Measurements from ENCODE around the gene FGD4.

Gene FGD4

DNA sequence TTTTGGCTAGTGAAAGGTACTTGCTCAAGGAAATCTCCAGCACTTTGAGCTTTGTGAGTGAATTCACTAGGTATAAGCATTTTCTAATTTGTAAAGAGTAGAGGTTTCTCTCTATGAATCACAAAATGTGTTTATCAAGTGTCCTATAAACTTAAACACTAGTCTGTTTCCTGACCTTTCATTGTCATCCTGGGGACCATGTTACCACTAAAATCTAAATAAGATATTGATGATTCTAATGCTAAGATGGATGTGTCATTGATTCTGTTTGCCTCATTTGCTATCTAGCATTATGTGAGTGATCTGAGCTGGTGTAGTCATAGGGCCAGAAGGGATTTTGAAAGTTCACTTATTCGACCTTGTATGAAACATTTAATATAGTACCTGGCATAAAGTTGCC lies 199.3 kb downstream of the FGD4 start:
- Histone ChIP-seq H3K27me3 (ENCODE audit: low read depth) (no peaks in the 10 kb centered on the region), H3K4me1 (peaks cover 15% of the 10 kb centered on the region), H3K4me3 (no peak overlapping the region), H3K9me3 (no peaks in the 10 kb centered on the region), H3K36me3 (replicated peaks) (no peaks in the 10 kb centered on the region)
- DNase-seq (ENCODE audit: low spot score in 2 of 2) = no peak
- in situ Hi-C loops (cut with MboI; ENCODE audit: low sequenced_read_pairs) = no loop called here

DNA sequence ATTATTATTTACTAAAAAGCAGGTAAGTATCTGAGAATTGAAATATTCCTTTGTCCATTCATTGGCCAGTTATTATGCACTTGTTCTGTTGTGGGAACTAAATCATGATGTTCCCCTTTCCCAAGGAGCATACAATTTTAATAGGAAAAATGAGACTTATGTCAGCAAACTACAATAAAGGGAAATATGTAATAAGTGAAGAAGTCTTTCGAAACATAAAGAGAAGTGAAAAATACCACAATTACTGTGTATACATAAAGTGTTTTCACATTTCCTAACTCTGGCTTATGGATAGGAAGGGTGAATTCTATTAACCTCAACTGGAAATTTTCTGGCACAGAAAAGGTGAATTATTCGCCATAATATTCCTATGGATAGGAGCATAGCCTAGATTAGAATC lies 201.3 kb downstream of the FGD4 start:
- Histone ChIP-seq H3K4me3 (no peak overlapping the region), H3K36me3 (replicated peaks) (no peaks in the 10 kb centered on the region)
- in situ Hi-C loops (cut with MboI; ENCODE audit: low sequenced_read_pairs) = no loop called here

GRCh38 chr12:32603071-32603470 lies 203.7 kb downstream of the FGD4 start:
- in situ Hi-C loops (cut with MboI; ENCODE audit: low sequenced_read_pairs) = no loop called here
- H3K4me3 ChIP-seq = no peak overlapping the region
- no peaks in the 10 kb centered on the region for H3K36me3 ChIP-seq (replicated peaks)
- H3K9me3 ChIP-seq = no peaks in the 10 kb centered on the region
- DNase-seq (ENCODE audit: low spot score in 2 of 2) = no peak
- no peaks in the 10 kb centered on the region for H3K4me1 ChIP-seq
- no peaks in the 10 kb centered on the region for H3K27me3 ChIP-seq (ENCODE audit: low read depth)

More for the DNA sequence above, 201.3 kb downstream of the FGD4 start:
- H3K9me3 ChIP-seq = no peaks in the 10 kb centered on the region
- H3K4me1 ChIP-seq = peaks cover 8% of the 10 kb centered on the region
- DNase-seq (ENCODE audit: low spot score in 2 of 2) = no peak
- no peaks in the 10 kb centered on the region for H3K27me3 ChIP-seq (ENCODE audit: low read depth)

GRCh38 chr12:32603858-32604257 lies 204.5 kb downstream of the FGD4 start:
- Histone ChIP-seq H3K27me3 (ENCODE audit: low read depth) (no peaks in the 10 kb centered on the region), H3K4me1 (no peaks in the 10 kb centered on the region), H3K9me3 (no peaks in the 10 kb centered on the region), H3K4me3 (no peak overlapping the region), H3K36me3 (replicated peaks) (no peaks in the 10 kb centered on the region)
- DNase-seq (ENCODE audit: low spot score in 2 of 2) = no peak
- in situ Hi-C loops (cut with MboI; ENCODE audit: low sequenced_read_pairs) = no loop called here

- in situ Hi-C loops (cut with MboI; ENCODE audit: low sequenced_read_pairs) = no loop called here
- Histone ChIP-seq H3K9me3 (no peaks in the 10 kb centered on the region), H3K27me3 (ENCODE audit: low read depth) (no peaks in the 10 kb centered on the region), H3K4me3 (no peak overlapping the region), H3K36me3 (replicated peaks) (no peaks in the 10 kb centered on the region), H3K4me1 (no peaks in the 10 kb centered on the region)
- DNase-seq (ENCODE audit: low spot score in 2 of 2) = no peak
These were observed 205.2 kb downstream of the FGD4 start for GRCh38 chr12:32604565-32604964.

DNA sequence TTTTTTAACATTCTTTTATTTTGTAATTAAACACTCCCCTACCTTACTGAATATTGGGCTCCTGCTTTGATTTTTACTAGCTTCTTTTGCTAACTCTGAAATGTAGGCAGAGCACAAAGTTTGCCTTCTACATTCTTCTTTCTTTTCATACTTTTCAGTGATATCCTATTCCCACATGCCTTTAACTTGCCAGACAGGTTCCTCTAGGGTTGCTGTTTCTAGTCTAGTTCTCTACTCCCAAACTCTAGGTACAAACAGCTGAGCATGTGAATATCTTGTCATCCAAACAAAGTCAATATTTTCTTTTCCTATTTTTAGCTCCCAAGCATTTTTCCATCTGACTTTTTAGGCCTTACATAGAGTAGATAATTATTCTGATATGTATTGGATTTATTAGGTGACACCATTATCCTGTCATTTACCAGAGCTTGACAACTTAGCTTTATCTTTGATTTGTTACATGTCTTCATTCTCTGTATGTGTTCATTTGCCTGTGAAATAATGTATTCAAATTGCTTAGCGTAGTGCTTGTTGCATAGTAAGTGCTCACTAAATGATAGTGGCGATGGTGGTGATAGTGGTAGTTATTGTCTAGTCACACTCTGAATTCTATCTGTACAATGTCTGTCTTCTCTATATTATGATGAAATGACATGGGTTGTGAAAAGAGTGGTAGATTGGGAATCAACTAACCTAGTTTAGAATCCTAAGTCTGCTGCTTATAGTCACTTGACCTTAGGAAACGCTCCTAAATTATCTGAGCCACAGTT lies 206.2 kb downstream of the FGD4 start:
- Histone ChIP-seq H3K4me3 (no peak overlapping the region), H3K4me1 (no peaks in the 10 kb centered on the region), H3K9me3 (no peaks in the 10 kb centered on the region), H3K36me3 (replicated peaks) (no peaks in the 10 kb centered on the region), H3K27me3 (ENCODE audit: low read depth) (no peaks in the 10 kb centered on the region)
- no peak for DNase-seq (ENCODE audit: low spot score in 2 of 2)
- in situ Hi-C loops (cut with MboI; ENCODE audit: low sequenced_read_pairs) = no loop called here

GRCh38 chr12:32606443-32606842 lies 207.1 kb downstream of the FGD4 start:
- no peaks in the 10 kb centered on the region for H3K27me3 ChIP-seq (ENCODE audit: low read depth)
- H3K4me3 ChIP-seq = no peak overlapping the region
- in situ Hi-C loops (cut with MboI; ENCODE audit: low sequenced_read_pairs) = no loop called here
- no peak for DNase-seq (ENCODE audit: low spot score in 2 of 2)
- no peaks in the 10 kb centered on the region for H3K9me3 ChIP-seq
- H3K36me3 ChIP-seq (replicated peaks) = no peaks in the 10 kb centered on the region; the same call in 1 of the 2 replicates
- H3K4me1 ChIP-seq = no peaks in the 10 kb centered on the region

- H3K4me1 ChIP-seq = no peaks in the 10 kb centered on the region
- no peak for DNase-seq (ENCODE audit: low spot score in 2 of 2)
- no peaks in the 10 kb centered on the region for H3K27me3 ChIP-seq (ENCODE audit: low read depth)
- in situ Hi-C loops (cut with MboI; ENCODE audit: low sequenced_read_pairs) = no loop called here
- no peak overlapping the region for H3K4me3 ChIP-seq
- no peaks in the 10 kb centered on the region for H3K9me3 ChIP-seq
- H3K36me3 ChIP-seq (replicated peaks) = no peaks in the 10 kb centered on the region; the same call in 1 of the 2 replicates
These were observed 210.6 kb downstream of the FGD4 start for GRCh38 chr12:32609966-32610365.

DNA sequence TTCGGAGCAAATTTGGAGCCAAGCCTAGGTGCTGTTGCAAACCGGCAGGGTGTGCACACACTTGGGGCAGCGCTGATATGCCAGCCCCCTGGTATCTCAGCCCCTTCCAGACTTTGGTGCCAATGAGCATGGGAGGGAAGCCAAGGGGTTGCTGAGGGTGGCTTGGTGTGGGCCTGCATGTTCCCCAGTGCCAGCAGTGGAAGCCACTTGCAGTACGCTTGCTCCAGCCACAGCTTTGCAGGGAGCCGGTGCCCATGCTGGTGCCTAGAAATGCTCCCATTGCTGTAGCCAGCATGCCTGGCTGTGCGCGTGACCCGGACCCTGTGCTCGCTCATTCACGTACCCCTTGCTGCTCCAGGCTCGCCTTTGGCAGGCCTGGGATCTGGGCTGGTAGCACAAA lies 212.6 kb downstream of the FGD4 start:
- Histone ChIP-seq H3K36me3 (replicated peaks) (no peaks in the 10 kb centered on the region; the same call in 1 of the 2 replicates), H3K27me3 (ENCODE audit: low read depth) (no peaks in the 10 kb centered on the region), H3K4me3 (no peak overlapping the region), H3K9me3 (no peaks in the 10 kb centered on the region), H3K4me1 (no peaks in the 10 kb centered on the region)
- in situ Hi-C loops (cut with MboI; ENCODE audit: low sequenced_read_pairs) = no loop called here
- no peak for DNase-seq (ENCODE audit: low spot score in 2 of 2)

GRCh38 chr12:32612658-32613614 lies 213.6 kb downstream of the FGD4 start:
- no peaks in the 10 kb centered on the region for H3K4me1 ChIP-seq
- no peaks in the 10 kb centered on the region for H3K27me3 ChIP-seq (ENCODE audit: low read depth)
- H3K36me3 ChIP-seq (replicated peaks) = no peaks in the 10 kb centered on the region; the same call in 1 of the 2 replicates
- H3K4me3 ChIP-seq = no peak overlapping the region
- in situ Hi-C loops (cut with MboI; ENCODE audit: low sequenced_read_pairs) = no loop called here
- H3K9me3 ChIP-seq = no peaks in the 10 kb centered on the region
- no peak for DNase-seq (ENCODE audit: low spot score in 2 of 2)

GRCh38 chr12:32615441-32615840 lies 216.1 kb downstream of the FGD4 start:
- in situ Hi-C loops (cut with MboI; ENCODE audit: low sequenced_read_pairs) = no loop called here
- Histone ChIP-seq H3K27me3 (ENCODE audit: low read depth) (no peaks in the 10 kb centered on the region), H3K4me3 (no peak overlapping the region), H3K9me3 (no peaks in the 10 kb centered on the region), H3K4me1 (no peaks in the 10 kb centered on the region), H3K36me3 (replicated peaks) (no peaks in the 10 kb centered on the region; the same call in 1 of the 2 replicates)
- DNase-seq (ENCODE audit: low spot score in 2 of 2) = no peak

- in situ Hi-C loops (cut with MboI; ENCODE audit: low sequenced_read_pairs) = no loop called here
- Histone ChIP-seq H3K9me3 (no peaks in the 10 kb centered on the region), H3K36me3 (replicated peaks) (no peaks in the 10 kb centered on the region), H3K4me1 (no peaks in the 10 kb centered on the region), H3K4me3 (no peak overlapping the region), H3K27me3 (ENCODE audit: low read depth) (no peaks in the 10 kb centered on the region)
- no peak for DNase-seq (ENCODE audit: low spot score in 2 of 2)
These were observed 218.2 kb downstream of the FGD4 start for GRCh38 chr12:32617534-32617933.

- in situ Hi-C loops (cut with MboI; ENCODE audit: low sequenced_read_pairs) = no loop called here
- Histone ChIP-seq H3K36me3 (replicated peaks) (no peaks in the 10 kb centered on the region), H3K4me1 (no peaks in the 10 kb centered on the region), H3K27me3 (ENCODE audit: low read depth) (no peaks in the 10 kb centered on the region), H3K4me3 (no peak overlapping the region), H3K9me3 (no peaks in the 10 kb centered on the region)
- DNase-seq (ENCODE audit: low spot score in 2 of 2) = no peak
These were observed 218.8 kb downstream of the FGD4 start for GRCh38 chr12:32618115-32618514.

DNA sequence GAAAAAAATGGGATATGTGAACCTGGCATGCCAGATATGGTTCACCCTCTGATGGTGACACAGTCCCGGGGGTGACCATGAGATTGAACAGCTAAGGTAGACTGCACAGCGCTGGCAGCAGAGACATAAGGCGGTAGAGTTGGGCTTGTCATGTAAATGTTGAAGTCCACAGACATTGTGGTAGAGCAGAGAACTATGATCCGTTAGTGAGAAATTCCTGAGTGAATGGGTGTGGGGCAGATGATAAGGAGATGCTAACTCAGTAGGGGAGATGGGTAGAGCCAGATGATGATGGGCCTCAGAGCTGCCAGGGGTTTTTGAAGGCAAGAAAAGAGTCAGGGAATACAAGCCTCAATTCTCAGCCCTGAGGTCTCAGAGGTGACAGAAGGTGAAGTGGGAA lies 228.6 kb downstream of the FGD4 start:
- DNase-seq (ENCODE audit: low spot score in 2 of 2) = no peak
- Histone ChIP-seq H3K9me3 (no peaks in the 10 kb centered on the region), H3K4me1 (no peaks in the 10 kb centered on the region), H3K27me3 (ENCODE audit: low read depth) (no peaks in the 10 kb centered on the region), H3K36me3 (replicated peaks) (no peaks in the 10 kb centered on the region), H3K4me3 (no peak overlapping the region)
- in situ Hi-C loops (cut with MboI; ENCODE audit: low sequenced_read_pairs) = no loop called here
